ENCODE results near the gene TRPM4.

TRPM4 gene

DNA sequence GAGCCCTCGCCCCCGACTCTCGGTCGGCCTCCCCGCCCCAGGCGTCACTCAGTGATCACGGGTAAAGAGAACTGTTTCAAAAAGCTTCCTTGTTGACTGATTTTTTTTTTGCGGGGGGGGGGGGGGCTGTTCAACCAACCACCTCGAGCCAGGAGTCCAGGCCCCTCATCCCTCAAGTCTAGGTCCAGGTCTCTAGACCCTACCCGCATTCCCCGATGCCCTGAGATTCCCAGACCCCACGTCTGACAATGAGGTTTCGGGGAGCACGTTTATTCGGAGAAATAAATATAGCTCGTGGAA is 6.7 kb upstream of the TRPM4 start:
- TF ChIP-seq, protein P1, sequence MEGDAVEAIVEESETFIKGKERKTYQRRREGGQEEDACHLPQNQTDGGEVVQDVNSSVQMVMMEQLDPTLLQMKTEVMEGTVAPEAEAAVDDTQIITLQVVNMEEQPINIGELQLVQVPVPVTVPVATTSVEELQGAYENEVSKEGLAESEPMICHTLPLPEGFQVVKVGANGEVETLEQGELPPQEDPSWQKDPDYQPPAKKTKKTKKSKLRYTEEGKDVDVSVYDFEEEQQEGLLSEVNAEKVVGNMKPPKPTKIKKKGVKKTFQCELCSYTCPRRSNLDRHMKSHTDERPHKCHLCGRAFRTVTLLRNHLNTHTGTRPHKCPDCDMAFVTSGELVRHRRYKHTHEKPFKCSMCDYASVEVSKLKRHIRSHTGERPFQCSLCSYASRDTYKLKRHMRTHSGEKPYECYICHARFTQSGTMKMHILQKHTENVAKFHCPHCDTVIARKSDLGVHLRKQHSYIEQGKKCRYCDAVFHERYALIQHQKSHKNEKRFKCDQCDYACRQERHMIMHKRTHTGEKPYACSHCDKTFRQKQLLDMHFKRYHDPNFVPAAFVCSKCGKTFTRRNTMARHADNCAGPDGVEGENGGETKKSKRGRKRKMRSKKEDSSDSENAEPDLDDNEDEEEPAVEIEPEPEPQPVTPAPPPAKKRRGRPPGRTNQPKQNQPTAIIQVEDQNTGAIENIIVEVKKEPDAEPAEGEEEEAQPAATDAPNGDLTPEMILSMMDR (IDR thresholded peaks at IDR 0.05; ENCODE audit: control extremely low read depth, extremely low read depth, low read depth, missing control alignments) = no peak
- no peak for DNase-seq (ENCODE audit: extremely low spot score)
- CTCF ChIA-PET = interaction anchor here (0.7 to 1.4 kb wide), 3 partner anchors 37 to 58 kb away, joined by 3 to 4 read pairs (median 3); partner anchors contain the start of gene LIN7B
- POLR2A ChIA-PET = interaction anchor here (0.6 kb wide), 1 partner anchor 197 kb away, joined by 5 read pairs; no protein-coding TSS in a partner anchor

DNA sequence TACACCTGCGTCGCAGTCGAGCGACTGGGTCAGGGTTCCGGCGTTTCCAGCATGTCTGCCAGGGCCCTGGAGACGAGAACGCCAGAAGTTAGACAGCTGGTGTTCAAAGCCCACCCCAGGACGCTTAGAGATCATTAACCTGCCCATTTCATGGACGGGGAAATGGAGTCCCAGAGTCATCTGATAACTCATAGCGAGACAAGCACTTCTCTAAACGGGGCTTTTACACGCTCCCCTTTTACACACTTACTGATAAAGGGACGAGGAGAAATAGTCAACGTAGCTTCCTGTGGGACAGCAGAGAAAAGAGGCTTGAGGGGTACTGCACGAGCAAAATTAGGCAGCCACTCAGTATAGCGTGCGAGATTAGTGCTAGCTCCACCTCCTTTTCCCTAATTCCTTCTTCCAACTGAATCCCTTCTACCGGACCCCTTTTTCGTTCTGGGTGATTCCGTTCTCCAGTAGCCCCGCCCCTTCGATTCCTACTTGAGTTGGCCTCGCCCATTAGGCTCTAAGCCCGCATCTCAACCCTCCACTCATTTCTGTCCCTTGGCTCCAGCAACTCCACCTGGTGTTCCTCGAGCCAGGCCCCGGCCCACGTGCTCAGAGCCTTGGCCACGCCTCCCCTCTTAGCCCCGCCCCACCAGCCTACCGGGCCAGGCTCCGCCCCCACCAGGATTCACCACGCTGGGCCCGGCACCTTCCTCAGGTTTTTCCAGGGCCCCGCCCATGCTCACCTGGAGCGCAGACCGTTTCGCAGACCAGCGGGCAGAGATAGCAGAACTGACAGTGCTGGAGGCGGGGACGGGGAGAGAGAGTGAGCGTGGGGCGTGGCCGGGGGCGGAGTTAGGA is 6.1 kb upstream of the TRPM4 start:
- DNase-seq (ENCODE audit: extremely low spot score) = no peak
- TF ChIP-seq, protein P1 (IDR thresholded peaks at IDR 0.05; ENCODE audit: control extremely low read depth, extremely low read depth, low read depth, missing control alignments) = no peak
- ChIA-PET POLR2A (no interaction called here), CTCF (interaction anchor here (0.7 to 1.4 kb wide), 4 partner anchors 38 to 57 kb away, joined by 3 to 5 read pairs (median 4); partner anchors contain the start of gene LIN7B)

DNA sequence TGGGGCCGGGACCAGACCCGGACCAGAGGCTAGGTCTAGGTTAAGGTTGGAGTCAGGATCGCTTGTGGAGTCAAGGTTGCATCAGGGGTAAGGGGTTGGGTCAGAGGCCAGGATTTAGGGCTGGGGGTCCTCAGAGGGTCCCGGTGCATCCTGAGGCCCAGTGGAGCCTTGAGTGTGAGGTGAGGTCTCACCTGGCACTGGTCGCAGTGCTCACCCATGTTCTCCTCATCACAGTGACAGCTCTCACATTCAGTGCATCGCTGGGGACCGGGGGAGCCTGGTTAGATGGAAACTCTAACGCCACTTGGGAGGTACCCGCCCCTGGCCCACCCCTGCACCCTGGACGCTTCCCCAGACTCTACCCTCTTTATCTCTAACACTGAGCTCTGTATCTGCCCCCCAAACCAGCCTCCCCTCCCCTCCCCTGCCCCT is 5.5 kb upstream of the TRPM4 start:
- TF ChIP-seq, protein P1 (IDR thresholded peaks at IDR 0.05; ENCODE audit: control extremely low read depth, extremely low read depth, low read depth, missing control alignments) = no peak
- no peak for DNase-seq (ENCODE audit: extremely low spot score)
- POLR2A ChIA-PET = interaction anchor here (0.7 kb wide), 1 partner anchor 276 kb away, joined by 3 read pairs; no protein-coding TSS in a partner anchor
- CTCF ChIA-PET = interaction anchor here (1.3 kb wide), 1 partner anchor 54 kb away, joined by 5 read pairs; no protein-coding TSS in a partner anchor

DNA sequence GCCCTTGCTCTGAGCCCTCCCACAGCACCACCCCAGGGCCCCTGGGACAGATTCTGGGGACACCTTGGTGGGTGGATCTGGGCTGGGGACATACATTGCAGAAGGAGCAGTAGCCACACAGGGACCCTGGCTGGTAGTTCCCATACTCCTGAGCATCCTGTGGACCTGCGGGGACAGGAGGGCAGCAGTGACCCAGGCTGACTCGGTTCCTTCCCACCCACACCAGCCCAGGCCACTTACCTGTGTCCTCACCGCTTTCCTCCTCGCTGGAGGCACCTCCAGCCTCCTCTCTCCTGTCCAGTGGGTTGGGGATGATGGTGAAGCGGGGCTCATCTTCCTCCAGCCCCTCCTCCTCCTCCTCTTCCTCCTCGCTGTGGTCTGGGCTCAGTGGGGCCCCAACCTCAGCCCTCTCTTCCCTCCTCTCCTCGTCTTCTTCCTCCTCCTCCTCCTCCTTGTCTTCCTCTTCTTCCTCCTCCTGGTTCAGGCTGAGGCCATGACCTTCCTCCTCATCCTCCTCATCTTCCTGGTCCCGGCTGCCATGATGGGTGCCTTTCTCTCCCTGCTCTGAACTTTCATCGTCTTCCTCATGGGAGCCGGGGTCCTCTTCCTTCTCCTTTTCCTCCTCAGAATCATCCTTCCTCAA is 4.3 kb upstream of the TRPM4 start:
- TF ChIP-seq, protein P1 (IDR thresholded peaks at IDR 0.05; ENCODE audit: control extremely low read depth, extremely low read depth, low read depth, missing control alignments) = no peak
- CTCF ChIA-PET = no interaction called here
- POLR2A ChIA-PET = no interaction called here
- no peak for DNase-seq (ENCODE audit: extremely low spot score)

DNA sequence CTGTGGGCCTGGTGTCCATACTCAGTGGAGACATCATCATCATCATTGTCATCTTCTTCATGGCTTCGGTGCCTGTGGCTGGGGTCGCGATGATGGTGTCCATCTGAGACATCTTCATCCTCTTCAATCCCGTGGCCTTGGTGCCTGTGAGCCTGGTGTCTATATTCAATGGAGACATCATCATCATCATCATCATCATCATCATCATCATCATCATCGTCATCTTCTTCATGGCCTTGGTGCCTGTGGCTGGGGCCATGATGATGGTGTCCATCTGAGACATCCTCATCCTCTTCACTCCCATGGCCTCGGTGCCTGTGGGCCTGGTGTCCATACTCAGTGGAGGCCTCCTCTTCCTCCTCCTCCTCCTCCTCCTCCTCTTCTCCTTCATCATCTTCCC is 3.3 kb upstream of the TRPM4 start:
- ChIA-PET CTCF (no interaction called here), POLR2A (no interaction called here)

More for the DNA sequence above, 3.3 kb upstream of the TRPM4 start:
- DNase-seq (ENCODE audit: extremely low spot score) = no peak
- TF ChIP-seq, protein P1 (IDR thresholded peaks at IDR 0.05; ENCODE audit: control extremely low read depth, extremely low read depth, low read depth, missing control alignments) = no peak
